GM18858 (cell line): ENCODE measurements around the gene GTPBP6.
"Not testable (repeated sequence)": the region's sequence is repeated elsewhere in the genome, so short reads cannot be mapped to it uniquely, and the experiment has no call there.

Source experiments
- ATAC-seq: cut with Tn5 transposase; IDR thresholded peaks from one replicate; pipeline ENCODE4 v1.9.1; 2021; ENCODE audit not compliant: unreplicated experiment

GTPBP6 gene

DNA sequence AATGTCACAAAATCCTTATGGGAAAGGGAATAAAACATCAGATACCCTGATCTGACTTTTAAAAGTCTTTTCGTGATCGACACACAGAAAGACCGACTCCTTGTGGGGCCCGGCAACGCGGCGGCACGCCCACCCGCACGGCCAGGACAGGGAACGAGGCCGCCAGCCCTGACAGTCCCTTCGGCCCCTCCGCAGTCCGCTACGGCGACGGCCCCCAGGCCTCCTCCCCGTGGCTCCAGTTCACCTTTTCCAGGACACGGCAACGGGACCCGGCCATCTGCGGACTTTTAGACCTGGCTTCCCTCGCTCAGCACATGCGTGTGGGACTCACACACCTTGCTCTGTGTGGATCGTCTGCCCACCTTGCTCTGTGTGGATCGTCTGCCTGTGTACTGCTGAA lies 33.6 kb upstream of the GTPBP6 start:
- no peak for ATAC-seq

DNA sequence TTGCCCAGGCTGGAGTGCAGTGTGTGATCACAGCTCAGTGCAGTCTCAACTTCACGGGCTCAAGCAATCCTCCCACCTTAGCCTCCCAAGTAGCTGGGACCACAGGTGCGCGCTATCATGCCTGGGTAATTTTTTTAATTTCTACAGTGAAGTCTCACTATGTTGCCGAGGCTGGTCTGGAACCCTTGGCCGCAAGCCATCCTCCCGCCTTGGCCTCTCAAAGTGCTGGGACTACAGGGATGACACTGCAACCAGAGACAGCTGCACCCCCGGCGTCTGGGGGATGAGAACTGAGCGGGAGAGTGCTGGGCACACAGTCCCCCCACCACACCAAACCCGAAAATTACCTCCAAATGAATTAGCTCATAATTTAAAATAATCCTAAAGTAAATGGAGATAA lies 33.1 kb upstream of the GTPBP6 start:
- ATAC-seq: no peak

DNA sequence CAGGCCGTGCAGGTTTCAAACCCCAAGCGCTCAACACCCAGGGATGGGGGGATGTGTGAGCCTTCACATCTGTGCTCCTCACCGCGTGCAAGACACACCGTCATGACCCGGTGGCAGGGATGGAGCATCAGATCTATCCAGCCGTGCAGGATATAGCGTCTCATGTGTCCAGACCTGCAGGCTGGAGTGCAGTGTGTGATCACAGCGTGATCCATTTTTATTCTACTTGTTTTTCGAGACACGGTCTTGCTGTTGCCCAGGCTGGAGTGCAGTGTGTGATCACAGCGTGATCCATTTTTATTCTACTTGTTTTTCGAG lies 32.7 kb upstream of the GTPBP6 start:
- not testable (repeated sequence) for ATAC-seq

DNA sequence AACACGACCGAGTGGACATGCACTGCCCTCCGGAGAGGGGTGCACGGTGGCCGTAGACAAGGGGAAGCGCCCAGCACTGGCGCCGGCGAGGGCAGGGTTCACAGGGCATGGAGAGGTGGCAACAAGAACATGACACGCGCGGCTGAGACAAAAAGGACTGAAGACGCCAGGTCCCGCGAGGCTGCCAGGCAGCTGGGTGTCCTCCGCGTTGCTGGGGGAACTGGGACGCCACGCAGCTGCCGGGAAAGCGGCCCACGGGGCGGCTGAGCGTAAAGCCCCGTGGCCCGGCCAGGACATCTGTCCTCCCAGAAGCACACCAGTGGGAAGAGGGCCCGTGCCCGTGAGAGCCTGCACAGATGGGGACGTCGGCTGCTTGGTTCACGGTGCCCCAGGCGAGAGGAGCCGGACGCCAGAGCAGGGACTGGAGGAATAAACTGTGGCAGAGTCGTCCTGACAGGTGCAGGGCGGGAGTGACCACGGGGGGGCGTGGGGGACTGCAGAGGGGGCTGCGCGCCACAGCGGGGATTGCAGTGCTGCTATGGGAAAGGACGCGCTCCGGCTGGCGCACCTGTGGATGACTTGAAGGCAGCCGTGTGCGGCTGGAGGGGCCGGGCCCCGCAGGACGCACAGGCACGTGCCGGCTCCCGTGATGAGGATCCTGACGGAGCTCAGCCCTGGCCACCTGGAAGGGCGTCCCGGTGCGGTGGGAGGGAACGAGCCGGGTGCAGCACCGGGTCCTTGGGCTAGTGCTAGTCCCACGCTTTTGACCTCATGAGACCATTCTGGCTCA lies 32.1 kb upstream of the GTPBP6 start:
- no peak for ATAC-seq

DNA sequence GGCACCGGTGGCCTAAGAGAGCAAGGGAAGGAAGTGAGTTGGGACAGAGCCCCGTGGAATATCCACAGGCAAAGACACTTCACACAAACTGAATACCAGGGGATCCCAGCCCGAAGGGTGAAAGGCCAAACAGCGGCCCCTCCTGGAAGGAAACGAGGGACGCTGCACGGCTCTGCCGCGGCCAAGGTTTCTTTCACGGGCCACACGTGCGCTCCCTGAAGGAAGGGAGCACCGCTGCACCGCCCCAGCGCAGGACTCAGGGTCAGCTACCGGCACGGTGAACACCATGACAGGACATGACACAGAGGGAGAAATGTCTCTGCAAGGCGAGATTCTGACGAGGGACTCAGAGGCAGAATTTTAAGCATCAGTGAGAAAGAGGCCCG lies 31.5 kb upstream of the GTPBP6 start:
- no peak for ATAC-seq

DNA sequence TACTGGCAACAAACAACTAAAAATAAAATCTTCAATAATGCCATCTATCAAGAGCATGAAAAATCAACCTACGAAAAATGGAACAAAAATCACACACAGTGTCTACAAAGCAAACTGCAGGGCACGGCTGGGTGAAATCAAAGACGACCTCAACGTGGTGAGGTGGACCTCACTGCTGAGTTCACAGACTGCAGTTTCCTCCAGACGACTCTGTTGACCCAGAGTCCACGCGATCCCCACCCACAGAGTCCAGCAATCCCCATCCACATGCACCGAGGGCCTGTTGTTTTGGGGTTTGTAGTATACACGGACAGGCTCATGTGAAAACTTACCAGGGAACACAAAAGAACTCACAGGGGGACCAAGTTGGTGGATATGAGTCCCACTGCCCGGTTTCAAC lies 31.1 kb upstream of the GTPBP6 start:
- ATAC-seq: no peak

DNA sequence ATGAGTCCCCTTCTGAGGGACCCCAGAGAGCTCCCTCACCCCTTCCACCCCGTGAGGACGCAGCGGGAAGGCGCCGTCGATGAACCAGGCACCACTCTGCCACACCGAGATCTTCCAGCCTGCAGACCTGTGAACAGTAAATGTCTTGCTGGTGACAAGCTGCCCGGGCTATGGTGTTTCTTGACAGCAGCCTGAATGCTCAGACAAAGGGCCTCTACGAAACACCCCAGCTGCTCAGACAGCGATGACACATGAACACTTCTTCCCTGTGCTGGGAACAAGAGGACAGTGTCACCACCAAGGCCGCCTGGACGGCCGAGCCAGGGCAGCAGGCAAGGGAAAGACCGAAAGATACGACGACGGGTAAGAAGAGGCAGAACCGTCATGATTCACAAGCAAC lies 30.6 kb upstream of the GTPBP6 start:
- no peak for ATAC-seq

DNA sequence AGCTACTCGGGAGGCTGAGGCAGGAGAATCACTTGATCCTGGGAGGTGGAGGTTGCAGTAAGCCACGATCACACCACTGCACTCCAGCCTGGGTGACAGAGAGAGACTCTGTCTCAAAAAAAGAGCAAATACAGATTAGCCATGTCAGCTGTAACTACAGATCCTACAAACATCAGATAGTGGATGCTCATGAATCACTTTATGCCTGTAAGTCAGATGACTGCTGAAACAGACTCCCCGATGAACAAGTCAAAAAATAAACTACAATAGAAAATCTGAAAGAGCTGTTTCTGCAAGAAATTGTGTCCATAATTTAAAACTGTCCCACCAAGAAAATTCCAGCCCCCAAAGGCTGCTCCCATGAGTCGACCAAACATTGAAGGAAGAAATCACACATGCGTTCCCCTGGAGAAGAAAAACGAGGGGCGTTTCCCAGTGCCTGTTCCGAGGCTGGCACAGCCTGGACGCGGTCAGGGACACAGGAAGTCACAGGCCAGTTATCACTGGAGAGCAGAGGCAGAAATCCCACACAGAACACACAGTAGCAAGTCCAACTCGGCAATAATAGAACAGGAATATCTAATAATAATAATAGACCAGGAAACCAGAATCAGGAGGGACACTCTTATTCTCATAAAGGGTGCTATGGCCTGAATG lies 30.0 kb upstream of the GTPBP6 start:
- ATAC-seq: no peak

DNA sequence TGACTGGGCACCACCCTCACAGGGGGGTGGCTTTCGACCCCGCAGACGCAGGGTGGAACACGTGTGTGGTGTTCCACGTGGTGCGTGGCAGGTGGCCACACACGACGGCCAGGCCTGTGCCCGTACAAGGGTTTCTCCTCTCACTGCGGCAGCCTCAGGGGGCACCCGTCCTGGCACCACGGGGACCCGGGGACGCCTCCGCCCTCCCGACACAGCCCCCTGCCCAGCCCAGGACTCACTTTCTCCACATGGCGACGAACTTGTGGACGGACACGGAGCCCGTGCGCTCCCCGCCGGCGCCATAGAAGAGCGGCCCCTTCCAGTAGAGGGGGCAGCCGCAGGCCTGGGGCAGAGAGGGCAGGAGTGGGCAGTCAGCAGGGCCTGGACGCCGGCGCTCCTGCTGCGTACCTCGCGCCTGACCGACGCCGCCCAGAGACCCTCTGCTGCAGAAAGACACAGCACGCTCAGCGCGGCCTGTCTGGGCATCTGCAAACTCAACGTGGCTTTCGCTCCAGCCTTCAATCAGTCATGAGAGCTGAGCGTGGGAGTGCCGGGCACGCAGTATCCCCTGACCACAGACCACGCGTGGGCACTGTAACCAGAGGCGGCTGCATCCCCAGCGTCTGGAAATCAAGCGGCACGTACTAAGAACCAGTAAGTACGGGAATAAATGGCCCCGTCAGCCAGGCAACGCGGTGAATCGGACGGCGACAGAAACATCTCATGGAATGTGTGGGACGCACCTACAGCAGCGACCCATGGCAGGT lies 28.9 kb upstream of the GTPBP6 start:
- no peak for ATAC-seq

DNA sequence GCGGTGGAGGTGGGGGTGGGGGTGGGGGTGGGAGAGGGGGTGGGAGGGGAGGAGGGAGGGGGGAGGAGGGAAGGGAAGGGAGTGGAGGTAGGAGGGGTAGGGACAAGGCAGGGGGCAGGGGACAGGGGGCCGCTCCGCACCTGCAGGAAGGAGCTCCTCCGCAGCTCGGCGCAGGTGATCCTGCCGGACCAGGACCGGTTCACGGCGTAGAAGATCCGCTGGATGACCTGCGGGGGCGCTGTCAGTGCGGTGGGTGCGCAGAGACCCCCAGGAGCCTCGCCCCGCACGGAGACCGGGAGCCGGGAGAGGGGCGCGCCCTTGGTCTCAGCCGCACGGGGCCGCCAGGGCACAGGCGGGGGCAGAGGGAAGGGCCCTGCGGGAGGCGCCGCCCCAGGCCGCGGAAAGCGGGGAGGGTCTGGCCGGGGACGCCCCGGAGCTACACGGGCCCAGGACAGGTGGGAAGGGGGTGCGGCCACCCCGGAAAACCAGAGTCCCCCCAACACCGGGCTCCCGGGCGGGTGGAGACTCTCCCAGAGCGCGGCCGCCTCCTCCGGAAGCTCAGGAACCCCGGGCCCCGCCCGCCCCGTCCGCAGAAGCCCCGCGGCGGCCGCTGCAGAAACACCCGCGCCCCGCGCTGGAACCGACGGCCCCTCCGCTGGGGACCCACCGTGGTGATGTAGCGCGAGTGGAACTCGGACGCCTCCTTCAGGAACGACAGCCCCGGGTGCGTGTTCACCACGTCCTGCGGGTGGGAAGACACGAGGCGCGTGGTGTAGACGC lies 27.6 kb upstream of the GTPBP6 start:
- no peak for ATAC-seq

DNA sequence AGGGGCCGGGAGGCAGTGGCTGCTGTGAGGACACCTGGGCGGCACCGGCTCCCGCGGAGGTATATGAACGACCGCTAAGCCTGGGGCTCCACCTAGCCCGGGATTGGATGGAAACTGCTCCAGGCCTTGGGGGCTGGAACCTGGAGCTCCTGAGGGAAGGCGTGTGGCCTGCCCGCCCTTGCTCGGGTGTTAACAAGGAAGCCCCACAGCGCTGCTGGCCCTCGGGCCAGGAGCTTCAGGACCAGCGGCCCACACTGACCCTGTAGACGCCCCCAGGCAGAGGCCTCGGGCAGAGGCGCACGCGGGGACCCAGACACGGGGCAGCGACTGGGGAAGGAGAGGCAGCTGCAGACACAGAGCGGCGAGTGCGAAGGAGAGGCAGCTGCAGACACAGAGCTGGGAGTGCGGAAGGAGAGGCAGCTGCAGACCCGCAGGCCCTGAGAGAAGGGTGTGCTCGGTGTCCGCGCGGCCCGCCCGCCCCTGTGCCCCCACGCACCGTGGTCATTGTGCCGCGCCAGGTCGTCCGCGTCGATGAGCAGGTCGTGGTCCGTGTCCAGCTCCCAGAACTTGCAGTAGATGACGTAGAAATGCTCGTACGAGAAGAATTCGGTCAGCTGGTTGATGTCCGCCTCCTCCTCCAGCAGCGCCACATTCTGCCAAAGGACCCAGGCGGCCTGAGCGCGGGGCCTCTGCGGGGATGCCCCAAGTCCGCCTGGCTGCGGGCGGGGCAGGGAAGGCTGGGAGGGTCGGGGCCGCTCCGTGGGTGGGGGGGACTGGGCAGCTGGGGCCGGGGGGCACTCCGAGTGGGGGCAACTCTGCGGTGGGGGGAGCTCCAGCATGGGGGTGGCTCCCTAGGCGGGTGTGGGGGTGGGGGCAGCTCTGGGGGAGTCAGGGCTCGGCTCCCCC lies 26.7 kb upstream of the GTPBP6 start:
- no peak for ATAC-seq

DNA sequence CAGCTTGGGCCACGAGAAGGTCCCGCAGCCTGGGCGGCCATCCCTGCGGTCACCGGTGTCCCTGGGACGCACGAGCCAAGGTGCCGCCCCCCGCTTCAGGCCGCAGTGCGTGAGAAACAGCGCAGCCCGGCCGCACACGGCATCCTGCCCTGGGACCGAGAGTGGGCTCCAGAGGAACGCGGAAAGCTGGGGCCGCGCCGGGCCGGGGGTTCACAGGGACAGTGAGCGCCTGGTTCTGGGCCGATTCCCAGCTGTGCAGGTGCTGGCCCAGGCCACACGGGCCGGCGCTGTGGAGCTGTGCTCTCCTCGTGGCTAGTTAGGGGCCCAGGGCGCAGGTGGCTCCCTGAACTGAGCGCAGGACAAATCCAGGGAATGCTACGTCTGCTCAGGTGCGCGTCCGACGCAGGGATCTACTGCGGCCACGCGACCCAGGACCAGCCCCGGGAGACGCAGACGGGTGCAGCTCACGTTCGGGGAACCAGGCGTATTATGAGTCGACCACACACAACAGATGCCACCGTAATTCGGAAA lies 25.8 kb upstream of the GTPBP6 start:
- no peak for ATAC-seq

DNA sequence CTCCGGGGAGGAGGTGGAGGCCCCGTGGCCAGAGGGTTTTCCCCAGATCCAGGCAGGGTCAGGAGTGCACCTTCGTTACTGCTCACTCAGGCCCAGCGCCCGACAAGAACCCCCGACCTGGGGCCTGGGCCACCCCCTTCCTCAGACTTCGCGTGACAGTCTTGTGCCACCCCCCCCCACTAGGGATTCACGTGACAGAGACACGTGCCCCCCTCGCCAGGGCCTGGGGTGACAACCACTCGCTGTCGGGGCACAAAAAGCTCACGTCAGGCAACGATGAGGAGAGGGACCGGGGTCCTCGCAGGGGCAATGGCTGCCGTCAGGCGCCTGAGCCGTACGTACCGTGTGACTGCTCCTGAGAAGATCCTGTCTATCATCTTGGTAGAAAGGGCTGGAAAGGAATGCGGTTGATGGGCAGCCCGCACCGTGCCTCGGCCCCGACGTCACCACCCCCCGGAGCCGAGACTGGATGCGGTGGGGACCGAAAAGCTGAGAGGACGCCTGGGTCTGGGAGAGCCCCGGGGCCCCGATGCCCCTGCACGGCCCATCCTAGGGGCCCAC lies 23.0 kb upstream of the GTPBP6 start:
- no peak for ATAC-seq

DNA sequence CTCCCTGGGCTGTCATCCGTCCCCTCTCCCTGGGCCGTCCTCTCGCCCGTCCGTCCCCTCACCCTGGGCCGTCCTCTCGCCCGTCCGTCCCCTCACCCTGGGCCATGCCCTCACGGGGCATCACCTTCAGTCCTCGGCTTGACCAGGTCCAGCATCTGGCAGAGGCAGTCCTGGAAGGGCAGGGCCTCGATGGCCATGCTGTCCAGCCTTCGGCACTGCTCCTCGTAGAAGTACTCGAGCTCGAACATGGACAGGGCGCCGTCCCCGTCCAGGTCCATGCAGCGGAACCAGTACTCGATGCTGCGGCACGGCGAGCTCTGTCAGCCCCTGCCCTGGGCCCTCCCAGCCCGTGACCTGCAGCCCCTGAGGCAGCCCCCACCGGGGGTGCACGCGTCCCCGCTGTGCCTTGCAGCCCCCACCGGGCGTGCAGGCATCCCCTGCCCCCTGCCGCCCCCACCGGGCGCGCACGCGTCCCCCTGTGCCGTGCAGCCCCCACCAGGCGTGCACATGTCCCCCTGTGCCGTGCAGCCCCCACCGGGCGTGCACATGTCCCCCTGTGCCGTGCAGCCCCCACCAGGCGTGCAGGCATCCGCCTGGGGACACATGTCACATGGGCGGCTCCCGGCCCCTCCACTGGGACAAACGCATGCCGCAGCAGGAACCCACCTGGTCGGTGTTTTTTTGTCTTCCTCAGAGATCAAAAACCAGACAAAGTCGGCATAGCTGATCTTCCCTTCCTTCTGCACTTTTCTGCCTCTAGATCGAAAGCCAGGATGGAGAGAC lies 22.2 kb upstream of the GTPBP6 start:
- no peak for ATAC-seq

DNA sequence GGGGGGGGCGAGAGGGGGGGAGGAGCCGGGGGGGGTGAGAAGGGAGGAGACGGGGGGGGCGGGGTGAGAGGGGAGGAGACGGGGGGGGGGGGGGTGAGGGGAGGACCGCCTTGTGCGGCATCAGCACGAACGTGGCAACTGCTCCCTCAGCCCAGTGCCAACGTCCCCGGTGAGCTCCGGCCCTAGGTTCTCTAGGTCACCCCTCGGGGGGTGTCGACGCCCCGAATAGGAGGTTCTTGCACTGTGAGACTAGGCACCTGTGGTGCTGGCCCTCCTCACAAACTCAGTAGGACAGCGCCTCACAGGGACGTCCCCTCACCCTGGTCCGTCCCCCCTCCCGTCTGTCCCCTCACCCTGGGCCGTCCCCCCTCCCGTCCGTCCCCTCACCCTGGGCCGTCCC lies 21.5 kb upstream of the GTPBP6 start:
- ATAC-seq: no peak

DNA sequence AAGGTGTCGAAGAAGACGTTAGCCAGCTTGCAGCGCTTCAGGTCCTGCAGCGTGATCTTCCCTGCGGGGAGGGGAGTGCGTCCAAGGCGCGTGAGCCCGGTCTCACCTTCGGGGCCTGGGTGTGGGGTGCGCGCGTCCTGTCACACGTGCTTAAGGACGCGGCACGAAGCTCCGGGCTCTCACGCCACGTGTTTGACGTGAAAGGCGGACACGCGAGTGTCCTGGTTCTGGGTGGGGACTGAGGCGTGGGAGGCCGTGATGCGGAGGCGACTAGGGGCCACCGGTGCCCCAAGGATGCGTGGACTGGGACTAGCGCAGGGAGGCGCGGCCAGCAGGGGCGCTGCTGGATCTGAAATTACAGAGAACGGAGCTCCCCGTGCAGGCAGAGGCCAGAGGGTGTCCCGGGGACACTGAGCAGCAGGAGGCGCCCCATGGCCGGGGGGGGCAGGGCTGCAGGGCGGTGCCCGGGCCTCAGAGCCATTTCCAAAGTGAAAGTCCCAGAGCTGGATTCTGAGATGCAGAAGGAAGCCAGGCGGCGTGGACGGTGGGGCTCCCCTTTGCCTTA lies 20.3 kb upstream of the GTPBP6 start:
- no peak for ATAC-seq

DNA sequence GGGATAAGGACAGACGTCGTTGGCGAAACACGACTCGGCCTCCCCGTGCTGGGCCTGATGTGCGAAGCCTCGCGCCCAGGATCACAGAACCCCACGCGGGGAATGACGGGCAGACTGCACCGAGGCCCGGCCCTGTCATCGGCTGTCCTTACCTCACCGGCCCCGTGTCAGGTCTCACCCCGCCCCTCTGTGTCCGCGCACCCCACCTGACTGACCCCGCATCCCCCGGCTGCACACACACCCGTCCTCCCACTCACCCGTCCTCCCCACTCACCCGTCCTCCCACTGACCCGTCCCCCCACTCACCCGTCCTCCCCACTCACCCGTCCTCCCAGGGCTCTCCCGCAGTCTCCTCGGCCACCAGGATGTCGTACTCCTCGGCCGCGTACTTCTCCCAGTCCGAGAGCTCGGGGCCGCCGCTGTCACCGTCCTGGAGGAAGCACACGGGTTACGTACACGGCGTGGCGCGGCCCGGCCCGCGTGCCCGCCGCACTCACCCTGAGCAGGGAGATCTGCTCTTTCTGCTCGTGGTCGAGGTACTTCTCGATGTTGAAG lies 19.8 kb upstream of the GTPBP6 start:
- no peak for ATAC-seq

DNA sequence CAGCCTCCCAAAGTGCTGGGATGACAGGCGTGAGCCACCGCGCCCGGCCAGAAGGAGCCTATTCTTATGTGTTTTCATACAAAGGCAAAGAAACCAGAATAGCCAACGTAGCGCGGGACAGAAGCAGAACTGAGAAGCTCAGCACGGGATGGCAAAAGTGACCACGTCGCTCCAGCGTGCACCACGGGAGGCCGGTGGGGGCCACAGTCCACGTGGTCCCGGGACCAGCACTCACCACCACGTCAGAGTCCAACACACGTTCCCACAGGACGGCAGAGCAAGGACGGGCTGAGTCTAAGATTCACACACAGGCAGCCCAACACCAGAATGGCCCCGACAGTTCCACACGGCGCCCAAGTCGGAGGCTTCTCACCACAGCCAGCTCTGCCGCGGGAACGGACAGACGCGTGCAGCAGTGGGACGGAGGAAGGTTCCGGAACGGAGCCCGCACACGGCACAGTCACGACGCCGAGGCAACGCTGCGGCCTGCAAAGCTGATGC lies 18.8 kb upstream of the GTPBP6 start:
- ATAC-seq: no peak
